NCI-H524 treated with DMSO at 0.1 percent for 48 hours (cell line): ENCODE results near the gene DPH1.

Experiments
- DNase-seq: peaks from one replicate; lab custom pipeline; 2025; lab: John Stamatoyannopoulos, UW

The DPH1 gene

GRCh38 chr17:2027528-2028233 lies 2.3 kb upstream of the DPH1 start:
- no peak for DNase-seq

- DNase-seq: no peak
These were observed 1.7 kb upstream of the DPH1 start for GRCh38 chr17:2028234-2028614.

GRCh38 chr17:2028737-2029136 lies 1.2 kb upstream of the DPH1 start:
- no peak for DNase-seq

GRCh38 chr17:2030779-2031163 lies 818 bp downstream of the DPH1 start:
- DNase-seq: no peak

- DNase-seq: no peak
These were observed 3.2 kb downstream of the DPH1 start for GRCh38 chr17:2033153-2033552.

GRCh38 chr17:2034157-2034556 lies 4.2 kb downstream of the DPH1 start:
- DNase-seq: no peak

- DNase-seq: no peak
These were observed 5.0 kb downstream of the DPH1 start for GRCh38 chr17:2034806-2035540.

GRCh38 chr17:2035541-2036488 lies 5.9 kb downstream of the DPH1 start:
- no peak for DNase-seq

GRCh38 chr17:2037155-2037554 lies 7.2 kb downstream of the DPH1 start:
- DNase-seq: no peak

- DNase-seq: no peak
These were observed 10.4 kb downstream of the DPH1 start for GRCh38 chr17:2040219-2040827.

GRCh38 chr17:2040942-2041560 lies 11.1 kb downstream of the DPH1 start:
- peak; percentile 37 for DNase-seq

- DNase-seq: peak; percentile 32
These were observed 11.8 kb downstream of the DPH1 start, which contains the start of gene OVCA2 for GRCh38 chr17:2041561-2042389. TSS of gene OVCA2 (plus strand) at chr17:2042022. CDS start at chr17:2042048, 26 bp downstream.

GRCh38 chr17:2042390-2042847 lies 12.5 kb downstream of the DPH1 start:
- DNase-seq: no peak

- no peak for DNase-seq
These were observed 13.0 kb downstream of the DPH1 start for GRCh38 chr17:2042933-2043332.

- no peak for DNase-seq
These were observed 13.8 kb downstream of the DPH1 start for GRCh38 chr17:2043785-2044184.

GRCh38 chr17:2044263-2044894 lies 14.4 kb downstream of the DPH1 start:
- no peak for DNase-seq

GRCh38 chr17:2047590-2047989 lies 17.6 kb downstream of the DPH1 start:
- DNase-seq: no peak

- DNase-seq: no peak
These were observed 18.9 kb downstream of the DPH1 start for GRCh38 chr17:2048805-2049204.

- no peak for DNase-seq
These were observed 19.7 kb downstream of the DPH1 start for GRCh38 chr17:2049333-2050299.
